ENCODE measurements around the gene METAP1.
"Not testable (repeated sequence)": the region's sequence is repeated elsewhere in the genome, so short reads cannot be mapped to it uniquely, and the experiment has no call there.

- TF ChIP-seq CTCF, POLR2A (IDR thresholded peaks at IDR 0.05): not testable (repeated sequence)
These were observed 2.7 kb upstream of the METAP1 start for GRCh38 chr4:98992835-98993234.
